Neuronal stem cell (in vitro differentiated cells): ENCODE measurements around the gene COA8.
"Not testable (repeated sequence)": the region's sequence is repeated elsewhere in the genome, so short reads cannot be mapped to it uniquely, and the experiment has no call there.

ENCODE experiments used
- DNase-seq: peaks from one replicate; pipeline ENCODE4 v3.0.0-alpha.2; 2013; ENCODE audit warnings: low spot score
- H2AFZ ChIP-seq: one replicate; pipeline ENCODE4 v1.6.1; 2013; ENCODE audit warnings: mild to moderate bottlenecking, low read length, inconsistent platforms
- H2AK5ac ChIP-seq: 2 replicates; pipeline ENCODE4 v1.6.1; 2013; ENCODE audit warnings: low read depth, mild to moderate bottlenecking, inconsistent platforms, low read length, moderate library complexity, mixed read lengths
- H2BK120ac ChIP-seq: 2 replicates; pipeline ENCODE4 v1.6.1; 2013; ENCODE audit warnings: low read depth, mild to moderate bottlenecking, inconsistent platforms, low read length, moderate library complexity, mixed read lengths
- H2BK12ac ChIP-seq: one replicate; pipeline ENCODE4 v1.6.1; 2013; ENCODE audit warnings: low read length, inconsistent platforms
- H2BK15ac ChIP-seq: 2 replicates; pipeline ENCODE4 v1.6.1; 2013; ENCODE audit warnings: mild to moderate bottlenecking, low read length, inconsistent platforms, mixed read lengths
- H2BK5ac ChIP-seq: one replicate; pipeline ENCODE4 v1.6.1; 2013; ENCODE audit warnings: inconsistent platforms, mild to moderate bottlenecking, low read length, moderate library complexity
- H3K14ac ChIP-seq: one replicate; pipeline ENCODE4 v1.6.1; 2013; ENCODE audit warnings: low read length, inconsistent platforms
- H3K18ac ChIP-seq: 2 replicates; pipeline ENCODE4 v1.6.1; 2013; ENCODE audit warnings: low read length, inconsistent platforms
- H3K23ac ChIP-seq: 2 replicates; pipeline ENCODE4 v1.6.1; 2013; ENCODE audit warnings: low read depth, mild to moderate bottlenecking, mixed read lengths, low read length, inconsistent platforms; ENCODE audit not compliant: poor library complexity
- H3K27ac ChIP-seq: replicated peaks from 3 replicates; pipeline ENCODE4 v1.5.1; 2013; ENCODE audit warnings: low read length, inconsistent platforms
- H3K27me3 ChIP-seq, 3 experiments: 2 replicates each; pipeline ENCODE4 v1.6.1; 2013; ENCODE audit warnings: low read length in 3 of 3, mild to moderate bottlenecking in 2 of 3, inconsistent platforms in 1 of 3, low read depth in 1 of 3, mixed read lengths in 1 of 3, moderate library complexity in 1 of 3; ENCODE audit not compliant: control insufficient read depth in 3 of 3, insufficient read depth in 3 of 3
- H3K36me3 ChIP-seq, 2 donors: replicated peaks in 1 of 2; 2 replicates each; pipeline ENCODE4 v1.6.1; 2013; ENCODE audit warnings: low read length in 2 of 2; ENCODE audit not compliant: control insufficient read depth in 2 of 2, insufficient read depth in 2 of 2
- H3K4ac ChIP-seq: 2 replicates; pipeline ENCODE4 v1.6.1; 2013; ENCODE audit warnings: inconsistent platforms, mild to moderate bottlenecking, low read length, moderate library complexity
- H3K4me1 ChIP-seq, 2 donors: 1 replicate in 1 of 2; 2 replicates in 1 of 2; pipeline ENCODE4 v1.6.1; 2013; ENCODE audit warnings: low read length in 2 of 2, low read depth in 1 of 2; ENCODE audit not compliant: control insufficient read depth in 2 of 2, insufficient read depth in 1 of 2
- H3K4me2 ChIP-seq: one replicate; pipeline ENCODE4 v1.6.1; 2013; ENCODE audit warnings: mild to moderate bottlenecking, low read length, inconsistent platforms; ENCODE audit not compliant: insufficient read depth, poor library complexity, severe bottlenecking
- H3K4me3 ChIP-seq, 2 donors: 2 replicates each; pipeline ENCODE4 v1.5.1; 2013; ENCODE audit warnings: low read length in 2 of 2, mild to moderate bottlenecking in 2 of 2, inconsistent platforms in 1 of 2, moderate library complexity in 1 of 2
- H3K79me1 ChIP-seq: one replicate; pipeline ENCODE4 v1.6.1; 2013; ENCODE audit warnings: low read depth, mild to moderate bottlenecking, inconsistent platforms, low read length, moderate library complexity
- H3K9ac ChIP-seq: one replicate; pipeline ENCODE4 v1.6.1; 2013; ENCODE audit warnings: mild to moderate bottlenecking, low read depth, low read length, inconsistent platforms; ENCODE audit not compliant: poor library complexity
- H3K9me3 ChIP-seq, 2 donors: replicated peaks in 1 of 2; 2 replicates each; pipeline versions ENCODE3 to v1.6.1; 2013; ENCODE audit warnings: low read length in 2 of 2, mild to moderate bottlenecking in 2 of 2, inconsistent platforms in 1 of 2, low read depth in 1 of 2, mixed read lengths in 1 of 2, moderate library complexity in 1 of 2; ENCODE audit not compliant: control insufficient read depth in 2 of 2, insufficient read depth in 1 of 2
- H4K8ac ChIP-seq: one replicate; pipeline ENCODE4 v1.6.1; 2013; ENCODE audit warnings: low read depth, mild to moderate bottlenecking, inconsistent platforms, low read length, moderate library complexity
- H4K91ac ChIP-seq: one replicate; pipeline ENCODE4 v1.6.1; 2013; ENCODE audit warnings: low read length, low read depth, mild to moderate bottlenecking, inconsistent platforms; ENCODE audit not compliant: poor library complexity
- WGBS, 2 donors: extraction: QIAGEN DNeasy Blood & Tissue Kit; methylation state at CpG; one replicate each; pipeline ENCODE4 v1.1.7; 2013; ENCODE audit warnings: missing lambda C conversion rate in 2 of 2, mixed read lengths in 1 of 2; ENCODE audit not compliant: insufficient read length in 2 of 2, insufficient replicate concordance in 1 of 2; ENCODE audit errors: extremely low coverage in 2 of 2; 5-methylcytosine and 5-hydroxymethylcytosine counted together

Gene COA8

DNA sequence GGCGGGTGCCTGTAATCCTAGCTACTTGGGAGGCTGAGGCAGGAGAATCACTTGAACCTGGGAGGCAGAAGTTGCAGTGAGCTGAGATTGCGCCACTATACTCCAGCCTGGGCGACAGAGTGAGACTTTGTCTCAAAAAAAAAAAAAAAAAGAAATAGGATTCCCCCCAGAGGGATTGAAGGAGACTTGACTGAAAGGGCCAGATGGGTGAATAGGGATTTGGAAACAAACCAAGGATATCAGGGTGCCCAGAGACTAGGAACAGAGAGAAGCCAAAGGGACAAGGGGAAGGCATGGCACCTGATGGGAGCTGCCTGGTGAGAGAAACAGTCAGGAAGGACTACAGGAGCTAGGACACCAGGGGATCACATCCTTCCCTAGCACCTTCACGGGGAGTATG, 46.3 kb downstream of the COA8 start:
- H3K18ac ChIP-seq, H4K8ac ChIP-seq, H3K23ac ChIP-seq, H3K36me3 ChIP-seq, H3K4ac ChIP-seq, H3K14ac ChIP-seq, H2BK15ac ChIP-seq, H2BK12ac ChIP-seq, H3K9me3 ChIP-seq, H3K4me3 ChIP-seq, H3K9ac ChIP-seq, DNase-seq, H2AK5ac ChIP-seq, H2AFZ ChIP-seq, H4K91ac ChIP-seq, H3K79me1 ChIP-seq, H3K4me2 ChIP-seq, H3K27ac ChIP-seq, H3K4me1 ChIP-seq, H2BK5ac ChIP-seq, H3K27me3 ChIP-seq, H2BK120ac ChIP-seq: not testable (repeated sequence)
- WGBS, 2 donors, result no CpG with 5 or more reads among the region's 4 CpGs

DNA sequence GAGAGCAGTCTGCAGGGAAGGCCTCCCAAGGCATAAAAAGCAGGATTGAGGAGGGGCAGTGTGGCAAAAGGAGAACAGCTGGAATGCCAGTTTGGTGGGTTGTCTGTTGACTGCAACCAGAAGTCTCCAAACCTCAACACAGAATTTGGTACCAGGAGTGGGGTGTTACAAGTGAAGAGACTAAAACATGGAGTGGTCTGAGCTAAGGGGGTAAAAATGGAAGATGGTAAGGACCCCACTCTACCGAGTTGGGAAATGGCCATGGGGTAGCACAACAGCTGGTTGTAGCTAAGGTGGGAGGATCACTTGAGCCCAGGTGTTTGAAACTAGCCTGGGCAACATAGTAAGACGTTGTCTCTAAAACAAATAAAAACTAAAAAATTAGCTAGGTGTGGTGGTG, 48.5 kb downstream of the COA8 start:
- no CpG with 5 or more reads among the region's 2 CpGs for WGBS, 2 donors
- Histone ChIP-seq H2AFZ (no peak overlapping the region), H3K9ac (no peak overlapping the region), H2BK15ac (no peak overlapping the region), H3K4ac (no peak overlapping the region), H3K27me3 (no peaks in the 10 kb centered on the region), H2BK5ac (no peak overlapping the region), H3K4me1 (peaks cover 5 to 9% of the 10 kb centered on the region in 2 donors), H2BK12ac (no peak overlapping the region), H3K9me3 (peaks cover 6 to 8% of the 10 kb centered on the region in 2 donors), H4K8ac (no peak overlapping the region), H3K79me1 (peaks cover 1% of the 10 kb centered on the region), H3K36me3 (no peaks in the 10 kb centered on the region), H3K14ac (no peak overlapping the region), H2AK5ac (no peak overlapping the region), H3K4me2 (no peak overlapping the region), H3K4me3 (no peak overlapping the region), H3K23ac (no peak overlapping the region), H3K27ac (no peak overlapping the region), H2BK120ac (no peak overlapping the region), H3K18ac (no peak overlapping the region), H4K91ac (no peak overlapping the region)
- no peak for DNase-seq

DNA sequence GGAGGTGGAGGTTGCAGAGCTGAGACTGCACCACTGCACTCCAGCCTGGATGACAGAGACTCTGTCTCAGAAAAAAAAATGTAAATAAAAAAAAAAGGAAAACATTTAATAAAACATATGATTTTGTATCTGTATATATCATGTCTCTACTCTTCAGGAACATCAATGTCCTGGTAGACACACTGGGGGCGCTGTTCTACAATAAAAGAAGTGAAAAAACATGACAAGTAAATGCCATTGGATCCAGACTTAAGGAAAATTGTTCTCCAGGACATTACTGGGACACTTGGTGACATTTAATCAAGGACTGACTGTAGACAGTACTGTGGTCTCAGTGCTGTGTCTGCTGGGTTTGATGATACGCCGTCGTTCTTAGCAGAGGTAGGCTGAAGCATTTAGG, 50.8 kb downstream of the COA8 start:
- Histone ChIP-seq H3K79me1 (peaks cover 1% of the 10 kb centered on the region), H2BK12ac (no peak overlapping the region), H3K23ac (no peak overlapping the region), H4K8ac (no peak overlapping the region), H2BK5ac (no peak overlapping the region), H3K14ac (no peak overlapping the region), H3K27ac (no peak overlapping the region), H2BK15ac (no peak overlapping the region), H2BK120ac (no peak overlapping the region), H4K91ac (no peak overlapping the region), H3K27me3 (no peaks in the 10 kb centered on the region), H2AFZ (no peak overlapping the region), H3K4me2 (no peak overlapping the region), H3K9ac (no peak overlapping the region), H3K9me3 (peaks cover 6 to 7% of the 10 kb centered on the region in 2 donors), H3K18ac (no peak overlapping the region), H3K4me3 (no peak overlapping the region), H3K4me1 (peaks cover 0 to 2% of the 10 kb centered on the region in 2 donors), H3K4ac (no peak overlapping the region), H3K36me3 (no peaks in the 10 kb centered on the region), H2AK5ac (no peak overlapping the region)
- no CpG with 5 or more reads among the region's 4 CpGs for WGBS, 2 donors
- DNase-seq, result no peak

DNA sequence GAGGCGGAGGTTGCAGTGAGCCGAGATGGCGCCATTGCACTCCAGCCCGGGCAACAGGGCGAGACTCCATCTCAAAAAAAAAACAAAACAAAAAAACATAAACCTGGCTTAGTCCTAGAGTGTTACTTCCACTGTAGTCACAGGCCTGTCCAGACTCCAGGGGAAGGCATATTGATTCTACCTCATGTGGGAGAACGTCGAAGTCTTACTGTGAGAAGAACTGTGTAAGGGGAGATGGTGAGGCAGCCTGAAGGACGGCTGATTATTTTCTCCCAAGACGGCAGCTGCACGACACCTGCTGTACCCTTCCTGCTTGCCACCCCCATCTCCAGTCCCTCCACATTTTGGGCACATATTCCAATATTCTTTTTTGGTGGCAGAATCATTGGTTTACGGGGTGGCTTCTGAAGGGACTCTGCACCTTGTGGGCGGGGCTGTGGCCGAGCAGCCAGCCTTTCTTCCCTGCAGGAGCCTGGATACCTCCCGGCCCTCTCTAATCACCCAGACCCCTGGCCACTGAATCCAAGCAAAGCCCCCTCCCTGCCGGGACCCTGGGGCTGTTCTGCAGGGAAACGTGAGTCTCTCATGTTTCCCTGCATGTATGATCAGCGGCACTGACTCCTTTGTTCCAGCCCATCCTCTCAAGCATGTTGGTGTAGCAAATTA, 54.0 kb downstream of the COA8 start:
- Histone ChIP-seq H3K23ac (no peak overlapping the region), H2BK15ac (peak overlapping the region; percentile 78), H2BK12ac (no peak overlapping the region), H3K9ac (peak overlapping the region; percentile 54), H3K4me2 (no peak overlapping the region), H2BK120ac (no peak overlapping the region), H3K36me3 (no peaks in the 10 kb centered on the region), H2AK5ac (no peak overlapping the region), H3K9me3 (no peaks in the 10 kb centered on the region), H3K27me3 (no peaks in the 10 kb centered on the region), H2AFZ (no peak overlapping the region), H3K27ac (no peak overlapping the region), H2BK5ac (no peak overlapping the region), H3K4ac (no peak overlapping the region), H3K4me1 (peaks cover 0 to 2% of the 10 kb centered on the region in 2 donors), H4K8ac (no peak overlapping the region), H3K4me3 (no peak overlapping the region), H4K91ac (no peak overlapping the region), H3K79me1 (no peaks in the 10 kb centered on the region), H3K18ac (no peak overlapping the region), H3K14ac (no peak overlapping the region)
- no CpG with 5 or more reads among the region's 17 CpGs for WGBS, 2 donors
- DNase-seq, result no peak
